GM10847 (cell line): ENCODE data around the gene SOX10.

Experiments
- POLR2A ChIP-seq: IDR thresholded peaks from 2 replicates; pipeline ENCODE4 v1.6.1; 2011; ENCODE audit not compliant: insufficient read length; ENCODE audit errors: extremely low read depth

Gene SOX10

DNA sequence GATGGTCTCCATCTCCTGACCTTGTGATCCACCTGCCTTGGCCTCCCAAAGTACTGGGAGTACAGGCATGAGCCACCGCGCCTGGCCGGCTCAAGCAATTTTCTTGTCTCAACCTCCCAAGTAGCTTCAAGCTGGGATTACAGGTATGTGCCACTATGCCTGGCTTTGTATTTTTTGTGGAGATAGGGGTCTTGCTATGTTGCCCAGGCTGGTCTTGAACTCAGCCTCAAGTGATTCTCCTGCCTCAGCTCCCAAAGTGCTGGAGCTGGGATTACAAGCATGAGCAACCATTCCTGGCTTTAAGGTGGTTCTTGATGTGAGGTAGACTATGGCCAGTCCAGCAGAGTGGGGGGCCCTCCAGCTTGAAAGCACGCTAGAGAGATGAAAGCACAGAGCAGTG is 23.3 kb downstream of the SOX10 start:
- no peak for TF ChIP-seq POLR2A

DNA sequence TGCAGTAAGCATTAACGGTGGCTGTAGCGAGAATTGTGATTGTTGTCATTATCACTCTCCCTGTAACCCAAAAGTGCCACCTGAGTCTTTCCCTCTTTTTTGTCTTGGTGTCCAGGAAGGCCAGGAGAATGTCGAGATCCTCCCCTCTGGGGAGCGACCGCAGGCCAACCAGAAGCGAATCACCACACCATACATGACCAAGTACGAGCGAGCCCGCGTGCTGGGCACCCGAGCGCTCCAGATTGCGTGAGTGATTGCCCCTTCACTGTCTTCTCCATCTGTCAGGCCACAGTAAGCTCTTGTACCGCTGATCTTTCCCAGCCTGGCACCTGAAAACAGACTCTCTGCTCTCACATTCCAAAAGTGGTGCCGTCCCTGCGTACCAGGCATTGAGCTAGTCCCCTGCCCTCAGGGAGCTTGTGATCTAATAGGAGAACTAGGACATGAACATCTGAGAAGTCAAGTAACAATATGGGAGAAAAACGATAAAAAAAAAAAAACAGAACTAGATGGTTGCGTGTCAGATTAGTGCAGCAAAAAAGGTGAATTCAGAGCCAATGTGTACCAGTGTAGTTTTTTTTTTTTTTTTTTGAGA is 25.0 kb downstream of the SOX10 start:
- no peak for TF ChIP-seq POLR2A

DNA sequence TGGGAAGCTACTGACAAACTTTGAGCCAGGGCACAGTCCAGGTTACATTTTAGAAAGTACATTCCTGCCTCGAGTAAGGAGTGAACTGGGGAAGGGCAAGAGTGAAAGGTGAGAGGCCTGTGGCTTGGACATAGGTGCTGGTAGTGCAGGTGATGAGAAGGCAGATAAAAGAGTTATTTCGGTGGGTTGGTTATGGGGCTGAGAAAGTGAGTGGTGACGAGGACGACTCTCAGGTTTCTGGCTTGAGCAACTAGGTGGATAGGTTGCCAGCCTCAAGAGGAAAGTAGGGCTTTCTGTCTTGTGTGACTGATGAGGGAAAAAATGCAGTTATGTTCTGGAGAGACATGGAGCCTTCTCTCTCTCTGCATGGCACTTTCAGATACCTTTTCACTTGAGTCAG is 27.1 kb downstream of the SOX10 start:
- TF ChIP-seq POLR2A: no peak

DNA sequence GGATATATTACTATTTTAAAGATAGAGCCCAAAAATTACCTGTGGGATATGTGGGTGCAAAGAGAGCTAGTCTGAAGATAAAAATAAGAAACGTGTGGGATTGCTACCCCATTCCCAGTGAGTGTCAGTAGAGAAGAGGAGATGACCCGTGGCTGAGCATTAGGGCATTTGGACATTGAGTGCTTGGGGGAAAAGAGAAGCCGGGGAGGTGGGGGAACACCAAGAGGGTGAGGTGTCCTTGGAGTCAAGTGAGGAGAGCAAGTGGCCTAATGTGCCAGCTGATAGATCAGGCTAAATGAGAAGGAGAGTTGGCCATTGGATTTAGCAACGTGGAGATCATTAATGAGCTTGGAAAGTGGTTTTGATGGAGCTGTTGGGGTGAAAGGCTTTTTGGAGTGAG is 29.7 kb downstream of the SOX10 start:
- TF ChIP-seq POLR2A: no peak

DNA sequence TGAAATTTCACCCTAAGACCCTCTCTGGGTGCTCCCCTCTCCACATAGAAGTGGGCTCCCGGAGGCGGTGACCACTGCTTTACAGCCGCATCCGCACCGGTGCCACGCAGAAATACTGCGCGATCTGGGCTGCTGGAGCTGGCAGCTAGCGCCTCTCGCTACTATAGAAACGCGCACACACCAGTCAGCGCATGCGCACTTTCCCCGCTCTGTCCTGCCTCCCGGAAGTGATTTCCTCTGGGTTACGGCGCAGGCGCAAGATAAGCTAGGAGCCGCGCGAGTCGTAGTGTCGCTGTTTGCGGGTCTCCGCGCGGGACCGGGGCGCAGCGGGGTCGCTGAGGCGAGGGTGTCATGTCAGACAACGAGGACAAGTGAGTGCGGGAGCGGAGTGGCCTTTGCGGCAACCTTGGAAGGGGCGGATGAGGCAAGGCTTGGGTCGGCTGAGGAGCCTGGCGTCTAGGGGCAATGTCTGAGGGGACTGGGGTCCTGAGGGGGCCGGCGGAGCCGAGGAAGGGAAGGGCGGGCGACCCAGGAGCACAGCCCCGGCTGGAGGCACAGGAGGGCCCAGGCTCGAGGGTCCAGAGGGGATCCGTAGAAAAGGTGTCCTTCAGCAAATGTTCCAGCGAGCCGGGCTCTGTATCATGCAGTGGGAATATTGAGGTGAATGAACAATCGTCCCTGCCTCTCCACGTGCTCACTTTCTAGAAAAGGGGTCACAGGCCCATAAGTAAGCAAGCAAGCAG is 30.7 kb downstream of the SOX10 start, which contains the start of the genes C22orf23 and POLR2F:
TSS of gene C22orf23 (minus strand) at position 165 of the 743 bp plus-strand sequence. CDS start 452 bp downstream, outside the sequence.
TSS of gene POLR2F (plus strand) at position 263 of the 743 bp plus-strand sequence. CDS start at position 352, 89 bp downstream.
- TF ChIP-seq POLR2A: peak; percentile 92

DNA sequence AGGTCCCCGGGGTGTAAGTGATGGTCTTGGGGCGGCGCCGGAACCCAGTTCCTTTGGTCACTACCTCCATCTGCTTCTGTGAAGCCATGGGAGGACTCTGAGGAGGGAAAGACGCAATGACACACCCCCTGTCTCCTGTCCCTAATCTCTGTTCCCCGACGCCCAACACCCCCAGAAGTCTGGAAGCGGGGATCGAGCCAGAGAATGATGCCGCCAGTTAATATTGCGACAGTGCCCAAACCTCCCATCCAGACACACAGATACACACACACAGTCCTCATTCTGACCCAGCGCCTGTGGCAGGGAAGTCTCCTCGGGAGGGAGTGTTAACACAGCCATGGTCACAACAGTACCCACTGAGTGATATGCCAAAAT is 31.3 kb downstream of the SOX10 start:
- no peak for TF ChIP-seq POLR2A

DNA sequence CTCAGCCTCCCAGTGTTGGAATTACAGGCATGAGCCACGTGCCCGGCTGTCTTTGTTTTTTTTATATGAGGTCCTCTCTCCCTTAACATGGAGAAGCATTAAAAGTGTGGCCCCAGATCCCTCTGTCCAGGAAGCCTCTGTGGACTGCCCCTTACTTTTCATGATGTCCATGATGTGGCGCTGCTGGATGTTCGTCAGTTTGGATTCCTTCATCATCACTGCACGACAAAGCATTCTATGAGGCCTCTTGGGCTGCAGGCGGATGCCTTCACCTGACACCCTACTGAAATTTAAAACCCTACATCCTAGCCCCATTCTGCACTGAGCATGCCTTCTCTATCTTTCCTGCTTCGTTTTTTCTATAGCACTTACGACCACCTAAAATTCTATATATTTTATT is 33.0 kb downstream of the SOX10 start:
- TF ChIP-seq POLR2A: no peak

DNA sequence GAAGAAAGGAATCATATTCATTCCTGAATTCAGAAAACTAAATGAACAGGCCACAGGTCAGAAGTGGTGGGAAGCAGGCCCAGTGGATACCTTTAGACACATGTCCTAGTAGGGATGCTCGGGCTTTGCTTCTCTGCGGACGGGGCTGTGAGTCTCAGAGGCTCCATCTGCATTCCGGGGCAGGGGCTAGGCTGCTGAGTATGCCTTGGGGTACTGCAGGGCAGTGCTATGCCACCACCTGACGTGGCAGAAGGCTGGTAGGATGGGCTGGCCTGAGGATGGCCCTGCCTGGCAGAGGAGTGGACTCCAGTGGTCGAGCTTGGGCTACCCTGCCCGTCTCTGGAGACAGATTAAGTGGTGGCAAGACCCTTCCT is 40.5 kb downstream of the SOX10 start:
- TF ChIP-seq POLR2A: no peak

DNA sequence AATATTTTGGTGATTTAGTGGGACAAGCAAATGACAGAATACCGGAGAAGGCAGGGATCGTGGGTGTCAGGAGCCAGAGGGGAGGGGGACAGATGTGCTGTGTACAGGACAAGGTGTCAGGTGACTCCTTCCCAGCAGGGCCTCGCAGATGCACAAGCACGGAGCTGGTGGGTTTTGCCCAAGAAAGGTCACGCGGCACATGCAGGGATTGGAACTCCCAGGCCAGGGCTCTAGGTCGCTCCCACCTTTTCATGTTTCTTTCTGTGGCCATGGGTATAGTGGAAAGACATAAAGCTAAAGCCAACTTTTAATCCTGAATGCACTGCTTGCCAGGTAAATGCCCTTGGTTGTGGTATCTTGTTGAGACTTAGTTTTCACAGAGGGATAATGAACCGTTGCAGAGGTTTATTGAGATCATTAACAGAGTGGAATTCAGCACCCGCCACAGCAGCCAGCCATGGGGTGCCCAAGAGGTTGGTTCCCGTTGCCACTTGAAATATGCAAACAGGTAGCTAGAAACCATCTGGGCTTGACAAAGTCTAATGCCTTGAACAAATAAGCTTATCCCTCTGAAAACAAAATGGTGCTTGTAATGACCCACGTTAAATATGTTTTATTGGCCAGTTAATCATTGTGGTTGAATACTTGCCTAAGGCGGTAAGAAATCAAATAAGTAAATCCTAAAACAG is 41.1 kb downstream of the SOX10 start:
- no peak for TF ChIP-seq POLR2A

DNA sequence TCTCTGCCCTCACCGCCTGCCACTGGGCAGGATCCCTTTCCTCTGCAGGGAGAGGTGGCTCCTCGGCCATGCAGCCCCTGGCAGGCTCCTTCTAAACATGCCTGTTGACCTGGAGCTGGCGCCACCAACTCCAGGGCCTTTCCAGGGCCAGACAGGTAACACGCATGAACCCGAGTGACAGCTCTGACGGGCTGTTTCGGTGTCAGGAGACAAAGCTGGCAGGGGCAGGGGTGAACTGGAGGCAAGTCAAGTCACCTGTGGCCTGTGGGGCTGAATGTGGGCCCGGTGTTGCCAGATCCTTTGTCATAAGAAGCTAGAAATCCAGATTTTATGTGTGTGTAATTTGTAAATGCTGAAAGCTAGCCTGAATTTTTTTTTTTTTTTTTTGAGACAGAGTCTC is 42.2 kb downstream of the SOX10 start:
- no peak for TF ChIP-seq POLR2A

DNA sequence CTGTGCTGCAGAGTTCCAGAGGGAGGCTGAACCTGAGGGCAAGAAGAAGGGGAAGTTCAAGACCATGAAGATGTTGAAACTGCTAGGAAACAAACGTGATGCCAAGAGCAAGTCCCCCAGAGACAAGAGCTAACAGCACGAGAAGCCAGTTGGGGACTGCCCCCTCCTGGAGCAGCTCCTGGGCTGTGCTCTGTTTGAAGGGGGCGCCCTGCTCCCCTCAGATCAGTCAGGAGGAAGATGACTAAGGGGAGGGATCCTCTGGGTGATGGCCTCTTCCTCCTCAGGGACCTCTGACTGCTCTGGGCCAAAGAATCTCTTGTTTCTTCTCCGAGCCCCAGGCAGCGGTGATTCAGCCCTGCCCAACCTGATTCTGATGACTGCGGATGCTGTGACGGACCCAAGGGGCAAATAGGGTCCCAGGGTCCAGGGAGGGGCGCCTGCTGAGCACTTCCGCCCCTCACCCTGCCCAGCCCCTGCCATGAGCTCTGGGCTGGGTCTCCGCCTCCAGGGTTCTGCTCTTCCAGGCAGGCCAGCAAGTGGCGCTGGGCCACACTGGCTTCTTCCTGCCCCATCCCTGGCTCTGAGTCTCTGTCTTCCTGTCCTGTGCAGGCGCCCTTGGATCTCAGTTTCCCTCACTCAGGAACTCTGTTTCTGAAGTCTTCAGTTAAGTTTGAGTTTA is 43.5 kb downstream of the SOX10 start:
- TF ChIP-seq POLR2A: no peak

DNA sequence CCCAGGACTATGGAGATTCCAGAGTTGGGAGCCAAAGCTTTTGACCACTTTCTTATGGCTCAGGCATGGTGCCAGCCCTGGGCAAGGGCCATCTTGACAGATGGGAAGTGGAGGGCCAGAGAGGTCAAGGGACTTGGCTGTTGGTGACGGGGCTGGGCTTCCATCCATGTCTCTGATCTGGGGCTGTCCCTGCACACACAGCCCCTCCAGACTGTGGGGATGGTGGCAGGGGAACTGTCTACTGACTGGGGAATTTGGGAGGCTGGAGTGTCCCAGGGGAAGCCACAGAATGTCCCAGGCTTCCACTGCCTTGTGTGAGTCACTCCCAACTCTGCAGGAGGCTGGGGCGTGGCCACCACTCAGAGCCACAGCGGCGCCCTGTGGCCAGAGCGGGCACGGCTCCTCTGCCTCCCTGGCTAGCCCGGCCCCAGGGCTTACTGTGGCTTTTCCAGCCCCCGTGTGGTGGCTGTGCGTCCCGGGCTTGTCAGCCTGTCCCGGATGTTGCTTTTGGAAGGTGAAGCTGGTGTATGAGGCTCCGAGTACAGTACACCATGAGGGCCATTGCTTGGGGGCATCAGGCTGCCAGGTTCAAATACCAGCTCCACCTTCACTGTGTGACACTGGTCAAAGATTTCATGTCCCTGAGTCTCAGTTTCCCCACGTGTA is 50.5 kb downstream of the SOX10 start:
- TF ChIP-seq POLR2A: no peak

DNA sequence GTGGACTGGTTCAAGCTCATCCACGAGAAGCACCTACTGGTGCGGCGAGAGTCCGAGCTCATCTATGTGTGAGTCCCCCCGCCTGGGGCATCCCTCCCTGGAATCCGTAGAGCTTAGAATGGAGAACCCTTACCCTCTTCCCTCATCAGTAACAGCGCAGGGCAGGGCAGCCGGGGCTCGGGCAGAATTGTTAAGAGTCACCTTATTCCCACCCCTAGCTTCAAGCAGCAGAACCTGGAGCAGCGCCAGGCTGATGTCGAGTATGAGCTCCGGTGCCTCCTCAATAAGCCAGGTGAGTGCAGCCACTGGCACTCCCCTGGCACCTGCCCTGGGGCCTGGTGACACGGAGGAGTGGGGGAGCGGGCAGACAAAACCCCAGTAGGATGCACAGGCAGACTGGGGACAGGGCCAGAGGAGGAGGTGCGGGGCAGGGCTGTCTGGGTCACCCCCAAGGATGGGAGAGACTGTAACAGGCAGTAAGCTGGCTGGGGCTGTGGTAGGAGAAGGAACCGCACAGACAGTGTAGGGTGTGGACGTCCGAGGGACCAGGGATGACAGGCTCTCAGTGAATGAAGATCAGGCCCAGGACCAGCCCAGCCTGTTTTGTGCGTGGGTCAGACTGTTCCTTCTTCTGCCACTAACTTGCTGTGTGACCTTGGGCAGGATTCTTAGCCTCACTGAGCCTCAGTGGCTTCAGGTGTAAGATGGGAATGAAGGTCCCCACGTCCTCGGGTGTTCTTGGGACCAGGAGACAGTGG is 51.4 kb downstream of the SOX10 start:
- no peak for TF ChIP-seq POLR2A

DNA sequence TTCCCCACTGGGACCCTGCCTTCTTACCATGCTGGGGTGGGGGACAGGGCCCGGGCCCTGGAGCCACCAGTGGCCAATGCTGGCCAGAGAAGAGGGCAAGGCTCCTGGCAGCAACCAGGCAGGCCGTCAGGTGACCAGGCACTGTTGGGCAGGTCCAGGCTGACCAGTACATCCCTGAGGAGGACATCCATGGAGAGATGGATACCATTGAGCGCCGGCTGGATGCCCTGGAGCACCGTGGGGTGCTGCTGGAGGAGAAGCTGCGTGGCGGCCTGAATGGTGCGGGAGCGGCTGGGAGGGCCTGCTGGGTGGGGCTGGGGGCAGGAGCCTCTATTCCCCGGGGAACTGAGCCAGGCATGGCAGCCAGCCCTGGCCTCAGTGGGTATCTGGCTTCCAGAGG is 52.0 kb downstream of the SOX10 start:
- TF ChIP-seq POLR2A: no peak

DNA sequence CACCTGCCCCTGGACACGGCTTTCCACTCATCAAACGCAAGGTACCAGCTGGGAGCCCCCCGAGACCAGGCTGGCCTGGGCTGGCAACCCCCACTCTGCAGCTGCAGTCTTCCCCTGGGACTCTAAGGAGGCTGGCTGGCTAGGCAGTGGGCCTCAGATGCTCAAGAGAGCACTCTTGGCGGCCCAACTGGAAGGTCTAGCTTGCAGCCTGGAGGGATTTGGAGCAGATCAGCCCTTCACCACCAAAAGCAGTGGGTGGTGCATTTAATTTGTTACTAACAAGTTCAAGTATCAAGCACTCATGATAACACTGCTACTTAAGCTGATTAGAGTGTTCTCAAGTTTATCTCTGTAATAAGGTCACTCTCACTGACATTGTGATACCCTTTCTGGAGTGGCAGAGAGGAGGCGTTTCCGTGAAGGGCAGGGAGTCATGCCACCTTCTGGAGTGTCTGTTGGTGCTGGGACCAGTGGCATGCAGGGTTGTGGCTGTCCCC is 52.4 kb downstream of the SOX10 start:
- TF ChIP-seq POLR2A: no peak

DNA sequence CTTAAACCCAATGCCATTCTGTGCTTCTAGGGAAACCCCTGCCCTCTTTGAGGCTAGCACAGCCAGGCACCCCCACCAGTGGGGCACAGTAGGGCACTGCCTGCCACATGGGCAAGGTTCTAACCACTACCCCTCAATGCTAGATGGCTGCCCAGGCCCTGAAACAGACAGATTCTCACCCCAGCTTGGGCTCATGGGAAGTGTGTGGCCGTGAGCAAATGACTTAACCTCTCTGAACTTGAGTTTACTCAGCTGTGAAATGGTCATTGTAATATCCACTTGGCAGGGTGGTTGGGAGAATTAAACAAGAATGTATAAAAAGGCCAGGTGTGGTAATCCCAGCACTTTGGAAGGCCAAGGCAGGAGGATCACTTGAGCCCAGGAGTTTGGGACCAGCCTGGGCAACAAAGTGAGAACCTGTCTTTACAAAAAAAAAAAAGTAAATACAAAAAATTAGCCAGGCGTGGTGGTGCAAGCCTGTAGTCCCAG is 53.4 kb downstream of the SOX10 start:
- no peak for TF ChIP-seq POLR2A
